GM23338 (cell line): ENCODE data around the gene MOK. TPM values are rescaled to one million over a fixed set of nuclear protein-coding genes. Genes with fewer than 3 reads are reported as not detected.
A peak's percentile ranks its signal among the peaks of the same experiment; 100 is the strongest.

Experiments used
- ATAC-seq: fragments of 200-7000 bp; cut with Tn5 transposase; 3 replicates; pipeline ENCODE4 v1.9.1; 2020
- DNase-seq: peaks from one replicate; pipeline ENCODE4 v3.0.0-alpha.2; 2015; ENCODE audit warnings: low spot score
- H2AFZ ChIP-seq: fragments of 200-600 bp; sonication (generic); 2 replicates; pipeline ENCODE4 v1.8.0; 2016; ENCODE audit warnings: antibody characterized with exemption, mild to moderate bottlenecking, moderate library complexity
- H3F3A ChIP-seq: fragments of 200-600 bp; sonication (generic); replicated peaks from 2 replicates; pipeline ENCODE4 v1.8.0; 2017; ENCODE audit warnings: antibody characterized with exemption, mixed run types, low read depth
- H3K27ac ChIP-seq: fragments of 200-600 bp; sonication (generic); 2 replicates; pipeline ENCODE4 v1.6.1; 2016; ENCODE audit warnings: low read depth
- H3K27me3 ChIP-seq: fragments of 200-600 bp; sonication (generic); 2 replicates; pipeline ENCODE4 v1.8.0; 2016; ENCODE audit warnings: mild to moderate bottlenecking, mixed run types, moderate library complexity; ENCODE audit not compliant: insufficient read depth
- H3K36me3 ChIP-seq: fragments of 200-600 bp; sonication (generic); 2 replicates; pipeline ENCODE4 v1.8.0; 2016; ENCODE audit warnings: mild to moderate bottlenecking; ENCODE audit not compliant: insufficient read depth
- H3K4me1 ChIP-seq: fragments of 200-600 bp; sonication (generic); 2 replicates; pipeline ENCODE4 v1.8.0; 2016; ENCODE audit warnings: mild to moderate bottlenecking, moderate library complexity; ENCODE audit not compliant: insufficient read depth
- H3K4me2 ChIP-seq: fragments of 200-600 bp; sonication (generic); 2 replicates; pipeline ENCODE4 v1.7.1; 2017; ENCODE audit warnings: mixed run types
- H3K4me3 ChIP-seq: fragments of 200-600 bp; sonication (generic); 2 replicates; pipeline ENCODE4 v1.6.1; 2016; ENCODE audit warnings: mixed run types
- H3K79me2 ChIP-seq: fragments of 200-600 bp; sonication (generic); replicated peaks from 2 replicates; pipeline ENCODE4 v1.8.0; 2017; ENCODE audit warnings: mild to moderate bottlenecking; ENCODE audit not compliant: insufficient read depth
- H3K9me2 ChIP-seq: fragments of 200-600 bp; sonication (generic); 2 replicates; pipeline ENCODE4 v1.8.0; 2017; ENCODE audit not compliant: insufficient read depth
- H4K20me1 ChIP-seq: fragments of 200-600 bp; sonication (generic); replicated peaks from 2 replicates; pipeline ENCODE4 v1.8.0; 2017; ENCODE audit warnings: mild to moderate bottlenecking; ENCODE audit not compliant: insufficient read depth
- H3K27ac Mint-ChIP-seq: 2 replicates; pipeline ENCODE4 v1.8.0; 2020; ENCODE audit warnings: inconsistent platforms, mild to moderate bottlenecking, moderate library complexity, mixed read lengths
- H3K27me3 Mint-ChIP-seq: 3 replicates; pipeline ENCODE4 v1.8.0; 2022; ENCODE audit warnings: low read depth, mild to moderate bottlenecking, moderate library complexity, mixed read lengths, inconsistent platforms; ENCODE audit not compliant: insufficient read depth, poor library complexity
- H3K36me3 Mint-ChIP-seq: 3 replicates; pipeline ENCODE4 v1.8.0; 2021; ENCODE audit warnings: low read depth, mild to moderate bottlenecking, inconsistent platforms, moderate library complexity, mixed read lengths
- H3K4me1 Mint-ChIP-seq: 3 replicates; pipeline ENCODE4 v1.8.0; 2020; ENCODE audit warnings: mild to moderate bottlenecking, inconsistent platforms, mixed read lengths
- H3K4me3 Mint-ChIP-seq: 3 replicates; pipeline ENCODE4 v1.8.0; 2021; ENCODE audit warnings: moderate library complexity, mild to moderate bottlenecking, inconsistent platforms, mixed read lengths
- H3K9me3 Mint-ChIP-seq: 3 replicates; pipeline ENCODE4 v1.8.0; 2020; ENCODE audit warnings: moderate library complexity, mild to moderate bottlenecking, inconsistent platforms, mixed read lengths
- CREB1 ChIP-seq: fragments of 250-450 bp; sonication (Bioruptor Pico); IDR thresholded peaks from 2 replicates; pipeline ENCODE4 v1.5.0; 2020; ENCODE audit warnings: low read depth, mild to moderate bottlenecking, moderate library complexity
- CTCF ChIP-seq, 2 experiments: fragments of 200-600 bp in 1 of 2; sonication (generic) in 1 of 2; conservative IDR thresholded peaks; 2 replicates each; pipeline versions ENCODE4 v1.5.1 to v1.6.1; 2016 to 2017; ENCODE audit warnings: antibody characterized with exemption in 2 of 2, low read depth in 2 of 2, mild to moderate bottlenecking in 2 of 2, moderate library complexity in 1 of 2
- ETS1 ChIP-seq: IDR thresholded peaks from 2 replicates; pipeline ENCODE4 v1.6.1; 2016; ENCODE audit warnings: antibody characterized with exemption
- EZH2 ChIP-seq: fragments of 200-600 bp; sonication (generic); IDR thresholded peaks from one replicate; pipeline ENCODE4 v1.8.0; 2017; ENCODE audit warnings: antibody characterized with exemption, mild to moderate bottlenecking, low read depth; ENCODE audit not compliant: unreplicated experiment
- EZH2phosphoT487 ChIP-seq: fragments of 200-600 bp; sonication (generic); IDR thresholded peaks from one replicate; pipeline ENCODE4 v1.8.1; 2018; ENCODE audit warnings: antibody characterized with exemption; ENCODE audit not compliant: unreplicated experiment
- JUNB ChIP-seq: IDR thresholded peaks from one replicate; pipeline ENCODE4 v1.6.1; 2016; ENCODE audit warnings: antibody characterized with exemption; ENCODE audit not compliant: unreplicated experiment
- POLR2AphosphoS5 ChIP-seq: IDR thresholded peaks from 2 replicates; pipeline ENCODE4 v1.6.1; 2016; ENCODE audit warnings: antibody characterized with exemption, low read depth
- REST ChIP-seq: IDR thresholded peaks from one replicate; pipeline ENCODE4 v1.6.1; 2018; ENCODE audit warnings: antibody characterized with exemption; ENCODE audit not compliant: unreplicated experiment
- STAT1 ChIP-seq: IDR thresholded peaks from one replicate; pipeline ENCODE4 v1.6.1; 2016; ENCODE audit warnings: antibody characterized with exemption; ENCODE audit not compliant: unreplicated experiment
- ZNF114 ChIP-seq: fragments of 250-450 bp; sonication (Bioruptor Pico); IDR thresholded peaks from 2 replicates; pipeline ENCODE4 v1.5.0; 2020; ENCODE audit warnings: mild to moderate bottlenecking, moderate library complexity
- ZNF331 ChIP-seq: fragments of 250-450 bp; sonication (Bioruptor Pico); IDR thresholded peaks from 2 replicates; pipeline ENCODE4 v1.5.0; 2020; ENCODE audit warnings: low read depth, mild to moderate bottlenecking, moderate library complexity
- long read RNA-seq: library from polyadenylated mRNA; unstranded; transcript quantifications from one replicate; pipeline ENCODE4 v2.0.0, GENCODE V29; 2020; ENCODE audit not compliant: unreplicated experiment
- polyA plus RNA-seq: library from polyadenylated mRNA; unstranded; fragments of >200 nt; fragmentation: Nextera tagmentation; extraction: Ambion mirVana; gene quantifications from 2 replicates; pipeline ENCODE4 v1.2.1, GENCODE V29; 2016
- total RNA-seq: library from RNA; depleted of rRNA; stranded (reverse); fragments of >200 nt; shearing (Covaris generic); gene quantifications from 2 replicates; pipeline ENCODE4 v1.2.3, GENCODE V29; 2014; rRNA removed

The MOK gene
- total RNA-seq (2.1 and 3.1 TPM in 2 replicates), polyA plus RNA-seq (3.1 and 4.7 TPM in 2 replicates)
- long read RNA-seq = 0 reads

- TF ChIP-seq JUNB (no peak), POLR2AphosphoS5 (no peak), EZH2 (no peak), STAT1 (no peak), EZH2phosphoT487 (no peak)
- peaks cover 3% of the 10 kb centered on the region; the same call in 2 of the 3 replicates for H3K9me3 Mint-ChIP-seq
- no peaks in the 10 kb centered on the region for H3K27me3 ChIP-seq
- ATAC-seq = peak; percentile 92
- no peaks in the 10 kb centered on the region for H4K20me1 ChIP-seq
- H3F3A ChIP-seq = no peaks in the 10 kb centered on the region
- no peaks in the 10 kb centered on the region for H3K4me1 Mint-ChIP-seq
- no peaks in the 10 kb centered on the region for H3K79me2 ChIP-seq
- H3K4me1 ChIP-seq = no peaks in the 10 kb centered on the region
- H3K27ac Mint-ChIP-seq = peak within 1 kb of the TSS; percentile 89
- H3K4me3 Mint-ChIP-seq = peak within 1 kb of the TSS; percentile 94
- H3K36me3 Mint-ChIP-seq = no peaks in the 10 kb centered on the region
- H3K4me2 ChIP-seq = peak within 1 kb of the TSS; percentile 77
- H3K9me2 ChIP-seq = no peaks in the 10 kb centered on the region
- peaks cover 10% of the 10 kb centered on the region for H3K27me3 Mint-ChIP-seq
- no peaks in the 10 kb centered on the region for H3K36me3 ChIP-seq
- no peak within 1 kb of the TSS for H3K27ac ChIP-seq
- peak within 1 kb of the TSS; percentile 86 for H2AFZ ChIP-seq
- DNase-seq = peak; percentile 97
- peak within 1 kb of the TSS; percentile 79 for H3K4me3 ChIP-seq
These were observed at the start of gene MOK for GRCh38 chr14:102304611-102305506. Gene MOK (minus strand): TSS chr14:102305164. CDS start chr14:102304968, 196 bp downstream.

- DNase-seq (no peak), ATAC-seq (no peak)
- Histone ChIP-seq H3K4me3 (no peak overlapping the region), H3K36me3 (peaks cover 13% of the 10 kb centered on the region), H3K9me2 (no peaks in the 10 kb centered on the region), H3F3A (0 out of 2 replicates have a peak, but pooled peaks cover 7% of the 10 kb centered on the region), H3K79me2 (no peaks in the 10 kb centered on the region), H3K27me3 (no peaks in the 10 kb centered on the region), H2AFZ (no peak overlapping the region), H3K27ac (no peak overlapping the region), H3K4me2 (no peak overlapping the region), H3K4me1 (no peaks in the 10 kb centered on the region), H4K20me1 (no peaks in the 10 kb centered on the region; the same call in 1 of the 2 replicates)
- H3K27ac Mint-ChIP-seq = no peak overlapping the region
- H3K27me3 Mint-ChIP-seq = peaks cover 4% of the 10 kb centered on the region
- H3K4me1 Mint-ChIP-seq = no peaks in the 10 kb centered on the region
- peaks cover 40% of the 10 kb centered on the region for H3K36me3 Mint-ChIP-seq
- no peak overlapping the region for H3K4me3 Mint-ChIP-seq
- no peaks in the 10 kb centered on the region for H3K9me3 Mint-ChIP-seq
- no peak for TF ChIP-seq EZH2
- no peak for TF ChIP-seq STAT1
- no peak for TF ChIP-seq CREB1 (CRISPR knock-in tag)
- TF ChIP-seq JUNB = no peak
- no peak for TF ChIP-seq ZNF114
- no peak for TF ChIP-seq CTCF (conservative IDR thresholded peaks at IDR 0.05; ENCODE audit: low read depth in 2 of 2)
- TF ChIP-seq ETS1 = no peak
- no peak for TF ChIP-seq REST
- no peak for TF ChIP-seq POLR2AphosphoS5
- no peak for TF ChIP-seq ZNF331 (CRISPR knock-in tag)
- no peak for TF ChIP-seq EZH2phosphoT487
These were observed 48.2 kb upstream of the MOK start for GRCh38 chr14:102353126-102353619.
